ENCODE measurements around the gene CA5B. TPM values are rescaled to one million over a fixed set of nuclear protein-coding genes. Genes with fewer than 3 reads are reported as not detected.
A peak's percentile ranks its signal among the peaks of the same experiment; 100 is the strongest.
"Not testable (repeated sequence)": the region's sequence is repeated elsewhere in the genome, so short reads cannot be mapped to it uniquely, and the experiment has no call there.

The CA5B gene
- total and polyA plus RNA-seq, 2 donors (not counting 1 experiment from before 2014, with no cell fraction given): 7.4 to 11.6 TPM

- Histone ChIP-seq H3K4me1 (ENCODE audit: control insufficient read depth, extremely low read depth, insufficient read depth, low read length) (no peaks in the 10 kb centered on the region), H3K9ac (ENCODE audit: insufficient read depth, low read length) (no peak overlapping the region), H3K27me3 (ENCODE audit: control insufficient read depth, insufficient read depth, low read length) (no peaks in the 10 kb centered on the region), H3K79me2 (ENCODE audit: control insufficient read depth, insufficient read depth, low read length) (no peaks in the 10 kb centered on the region), H3K9me3 (ENCODE audit: control insufficient read depth, insufficient read depth, low read depth, low read length) (no peaks in the 10 kb centered on the region), H4K20me1 (ENCODE audit: control insufficient read depth, extremely low read depth, insufficient read depth, low read length) (no peaks in the 10 kb centered on the region), H2AFZ (ENCODE audit: low read length) (no peak overlapping the region), H3K4me3 (replicated peaks in 1 of 4; ENCODE audit: control extremely low read depth in 1 of 4, insufficient read depth in 1 of 4, low read depth in 3 of 4, low read length in 4 of 4) (no peak overlapping the region), H3K27ac (ENCODE audit: insufficient read depth, low read length) (no peak overlapping the region), H3K4me2 (ENCODE audit: extremely low read depth, insufficient read depth, low read length) (no peak overlapping the region), H3K36me3 (ENCODE audit: control insufficient read depth, insufficient read depth, low read length) (no peaks in the 10 kb centered on the region)
- TF ChIP-seq, protein P1, sequence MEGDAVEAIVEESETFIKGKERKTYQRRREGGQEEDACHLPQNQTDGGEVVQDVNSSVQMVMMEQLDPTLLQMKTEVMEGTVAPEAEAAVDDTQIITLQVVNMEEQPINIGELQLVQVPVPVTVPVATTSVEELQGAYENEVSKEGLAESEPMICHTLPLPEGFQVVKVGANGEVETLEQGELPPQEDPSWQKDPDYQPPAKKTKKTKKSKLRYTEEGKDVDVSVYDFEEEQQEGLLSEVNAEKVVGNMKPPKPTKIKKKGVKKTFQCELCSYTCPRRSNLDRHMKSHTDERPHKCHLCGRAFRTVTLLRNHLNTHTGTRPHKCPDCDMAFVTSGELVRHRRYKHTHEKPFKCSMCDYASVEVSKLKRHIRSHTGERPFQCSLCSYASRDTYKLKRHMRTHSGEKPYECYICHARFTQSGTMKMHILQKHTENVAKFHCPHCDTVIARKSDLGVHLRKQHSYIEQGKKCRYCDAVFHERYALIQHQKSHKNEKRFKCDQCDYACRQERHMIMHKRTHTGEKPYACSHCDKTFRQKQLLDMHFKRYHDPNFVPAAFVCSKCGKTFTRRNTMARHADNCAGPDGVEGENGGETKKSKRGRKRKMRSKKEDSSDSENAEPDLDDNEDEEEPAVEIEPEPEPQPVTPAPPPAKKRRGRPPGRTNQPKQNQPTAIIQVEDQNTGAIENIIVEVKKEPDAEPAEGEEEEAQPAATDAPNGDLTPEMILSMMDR (conservative IDR thresholded peaks at IDR 0.05 in 1 of 2, IDR thresholded peaks at IDR 0.05 in 1 of 2; ENCODE audit: low read depth in 1 of 2, low read length in 2 of 2): no peak
- TF ChIP-seq EZH2 (IDR thresholded peaks at IDR 0.05; ENCODE audit: low read length, missing control alignments): no peak
- peak in 1 of 2 donors; percentile 67 for DNase-seq (ENCODE audit: low read depth in 2 of 2)
Measured at GRCh38 chrX:15745179-15745578, 7.1 kb downstream of the CA5B start.

GRCh38 chrX:15746651-15747050 lies 8.6 kb downstream of the CA5B start:
- not testable (repeated sequence) for H2AFZ ChIP-seq (ENCODE audit: low read length); H3K9ac ChIP-seq (ENCODE audit: insufficient read depth, low read length); DNase-seq (ENCODE audit: low read depth in 2 of 2); H3K27ac ChIP-seq (ENCODE audit: insufficient read depth, low read length); H3K4me1 ChIP-seq (ENCODE audit: control insufficient read depth, extremely low read depth, insufficient read depth, low read length); H4K20me1 ChIP-seq (ENCODE audit: control insufficient read depth, extremely low read depth, insufficient read depth, low read length); H3K4me3 ChIP-seq (replicated peaks in 1 of 4; ENCODE audit: control extremely low read depth in 1 of 4, insufficient read depth in 1 of 4, low read depth in 3 of 4, low read length in 4 of 4); H3K79me2 ChIP-seq (ENCODE audit: control insufficient read depth, insufficient read depth, low read length); H3K36me3 ChIP-seq (ENCODE audit: control insufficient read depth, insufficient read depth, low read length); H3K27me3 ChIP-seq (ENCODE audit: control insufficient read depth, insufficient read depth, low read length); H3K4me2 ChIP-seq (ENCODE audit: extremely low read depth, insufficient read depth, low read length); H3K9me3 ChIP-seq (ENCODE audit: control insufficient read depth, insufficient read depth, low read depth, low read length)

DNA sequence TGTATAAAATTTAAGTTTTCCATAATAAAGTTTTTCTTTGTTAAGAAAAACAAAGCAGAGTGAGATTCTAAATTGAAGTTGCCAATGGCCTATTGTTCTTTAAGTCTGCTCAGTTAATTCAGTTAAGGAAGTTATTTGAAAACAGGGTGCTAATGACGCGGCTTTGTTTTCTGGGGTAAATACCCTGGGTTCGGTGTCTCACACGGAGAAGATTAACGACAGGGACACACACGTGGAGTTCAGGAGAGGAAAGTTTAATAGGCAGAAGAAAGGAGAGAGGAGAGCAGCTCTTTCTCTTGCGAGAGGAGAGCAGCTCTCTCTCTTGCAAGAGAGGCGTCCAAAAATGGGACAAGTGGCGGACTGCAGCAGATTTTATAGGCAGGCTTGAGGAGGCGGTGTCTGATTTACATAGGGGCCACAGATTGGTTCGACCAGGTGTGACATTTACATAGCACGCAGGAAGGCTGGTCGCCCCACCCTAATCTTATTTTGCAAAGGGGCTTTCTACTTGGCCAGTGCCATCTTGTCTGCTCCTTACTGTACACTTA lies 9.6 kb downstream of the CA5B start:
- H3K79me2 ChIP-seq (ENCODE audit: control insufficient read depth, insufficient read depth, low read length): no peaks in the 10 kb centered on the region
- TF ChIP-seq, protein P1 (conservative IDR thresholded peaks at IDR 0.05 in 1 of 2, IDR thresholded peaks at IDR 0.05 in 1 of 2; ENCODE audit: low read depth in 1 of 2, low read length in 2 of 2): no peak
- TF ChIP-seq EZH2 (IDR thresholded peaks at IDR 0.05; ENCODE audit: low read length, missing control alignments): no peak
- H4K20me1 ChIP-seq (ENCODE audit: control insufficient read depth, extremely low read depth, insufficient read depth, low read length): no peaks in the 10 kb centered on the region
- H3K4me2 ChIP-seq (ENCODE audit: extremely low read depth, insufficient read depth, low read length): no peak overlapping the region
- no peaks in the 10 kb centered on the region for H3K36me3 ChIP-seq (ENCODE audit: control insufficient read depth, insufficient read depth, low read length)
- H3K9me3 ChIP-seq (ENCODE audit: control insufficient read depth, insufficient read depth, low read depth, low read length): no peaks in the 10 kb centered on the region
- H3K27ac ChIP-seq (ENCODE audit: insufficient read depth, low read length): no peak overlapping the region
- no peak overlapping the region for H3K9ac ChIP-seq (ENCODE audit: insufficient read depth, low read length)
- no peak overlapping the region for H2AFZ ChIP-seq (ENCODE audit: low read length)
- no peaks in the 10 kb centered on the region for H3K27me3 ChIP-seq (ENCODE audit: control insufficient read depth, insufficient read depth, low read length)
- H3K4me3 ChIP-seq (replicated peaks in 1 of 4; ENCODE audit: control extremely low read depth in 1 of 4, insufficient read depth in 1 of 4, low read depth in 3 of 4, low read length in 4 of 4): no peak overlapping the region
- peaks cover 7% of the 10 kb centered on the region for H3K4me1 ChIP-seq (ENCODE audit: control insufficient read depth, extremely low read depth, insufficient read depth, low read length)
- DNase-seq (ENCODE audit: low read depth in 2 of 2): no peak
